ENCODE results near the gene ERLEC1.

DNA sequence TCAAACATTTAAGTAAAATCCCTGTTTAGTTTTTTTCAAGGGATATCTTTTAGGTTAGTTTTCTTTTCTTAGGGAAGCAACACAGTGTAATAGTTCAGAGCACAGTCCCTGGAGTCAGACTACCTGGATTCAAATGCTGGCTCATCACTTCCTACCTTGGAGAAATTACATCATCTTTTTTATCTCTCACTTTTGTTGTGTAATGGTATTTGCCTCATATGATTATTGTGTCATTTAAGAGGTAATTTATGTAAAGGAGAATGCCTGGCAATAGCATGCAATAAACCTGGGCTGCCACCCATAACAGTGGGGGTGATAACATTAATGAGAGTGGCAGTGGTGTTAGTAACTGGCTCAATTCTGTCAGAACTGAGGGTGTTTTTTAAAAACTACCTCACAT is 26.3 kb downstream of the ERLEC1 start:
- TF ChIP-seq, protein P1, sequence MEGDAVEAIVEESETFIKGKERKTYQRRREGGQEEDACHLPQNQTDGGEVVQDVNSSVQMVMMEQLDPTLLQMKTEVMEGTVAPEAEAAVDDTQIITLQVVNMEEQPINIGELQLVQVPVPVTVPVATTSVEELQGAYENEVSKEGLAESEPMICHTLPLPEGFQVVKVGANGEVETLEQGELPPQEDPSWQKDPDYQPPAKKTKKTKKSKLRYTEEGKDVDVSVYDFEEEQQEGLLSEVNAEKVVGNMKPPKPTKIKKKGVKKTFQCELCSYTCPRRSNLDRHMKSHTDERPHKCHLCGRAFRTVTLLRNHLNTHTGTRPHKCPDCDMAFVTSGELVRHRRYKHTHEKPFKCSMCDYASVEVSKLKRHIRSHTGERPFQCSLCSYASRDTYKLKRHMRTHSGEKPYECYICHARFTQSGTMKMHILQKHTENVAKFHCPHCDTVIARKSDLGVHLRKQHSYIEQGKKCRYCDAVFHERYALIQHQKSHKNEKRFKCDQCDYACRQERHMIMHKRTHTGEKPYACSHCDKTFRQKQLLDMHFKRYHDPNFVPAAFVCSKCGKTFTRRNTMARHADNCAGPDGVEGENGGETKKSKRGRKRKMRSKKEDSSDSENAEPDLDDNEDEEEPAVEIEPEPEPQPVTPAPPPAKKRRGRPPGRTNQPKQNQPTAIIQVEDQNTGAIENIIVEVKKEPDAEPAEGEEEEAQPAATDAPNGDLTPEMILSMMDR (IDR thresholded peaks at IDR 0.05; ENCODE audit: low read depth, low read length, missing input control) = no peak
- TF ChIP-seq, protein P2, sequence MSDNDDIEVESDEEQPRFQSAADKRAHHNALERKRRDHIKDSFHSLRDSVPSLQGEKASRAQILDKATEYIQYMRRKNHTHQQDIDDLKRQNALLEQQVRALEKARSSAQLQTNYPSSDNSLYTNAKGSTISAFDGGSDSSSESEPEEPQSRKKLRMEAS (IDR thresholded peaks at IDR 0.05) = no peak
- TF ChIP-seq TAF1 (conservative IDR thresholded peaks at IDR 0.05) (no peak), SP1 (IDR thresholded peaks at IDR 0.05) (no peak)
- TF ChIP-seq, protein P3, sequence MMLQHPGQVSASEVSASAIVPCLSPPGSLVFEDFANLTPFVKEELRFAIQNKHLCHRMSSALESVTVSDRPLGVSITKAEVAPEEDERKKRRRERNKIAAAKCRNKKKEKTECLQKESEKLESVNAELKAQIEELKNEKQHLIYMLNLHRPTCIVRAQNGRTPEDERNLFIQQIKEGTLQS (IDR thresholded peaks at IDR 0.05) = peak; percentile 66
- TF ChIP-seq, protein P4, sequence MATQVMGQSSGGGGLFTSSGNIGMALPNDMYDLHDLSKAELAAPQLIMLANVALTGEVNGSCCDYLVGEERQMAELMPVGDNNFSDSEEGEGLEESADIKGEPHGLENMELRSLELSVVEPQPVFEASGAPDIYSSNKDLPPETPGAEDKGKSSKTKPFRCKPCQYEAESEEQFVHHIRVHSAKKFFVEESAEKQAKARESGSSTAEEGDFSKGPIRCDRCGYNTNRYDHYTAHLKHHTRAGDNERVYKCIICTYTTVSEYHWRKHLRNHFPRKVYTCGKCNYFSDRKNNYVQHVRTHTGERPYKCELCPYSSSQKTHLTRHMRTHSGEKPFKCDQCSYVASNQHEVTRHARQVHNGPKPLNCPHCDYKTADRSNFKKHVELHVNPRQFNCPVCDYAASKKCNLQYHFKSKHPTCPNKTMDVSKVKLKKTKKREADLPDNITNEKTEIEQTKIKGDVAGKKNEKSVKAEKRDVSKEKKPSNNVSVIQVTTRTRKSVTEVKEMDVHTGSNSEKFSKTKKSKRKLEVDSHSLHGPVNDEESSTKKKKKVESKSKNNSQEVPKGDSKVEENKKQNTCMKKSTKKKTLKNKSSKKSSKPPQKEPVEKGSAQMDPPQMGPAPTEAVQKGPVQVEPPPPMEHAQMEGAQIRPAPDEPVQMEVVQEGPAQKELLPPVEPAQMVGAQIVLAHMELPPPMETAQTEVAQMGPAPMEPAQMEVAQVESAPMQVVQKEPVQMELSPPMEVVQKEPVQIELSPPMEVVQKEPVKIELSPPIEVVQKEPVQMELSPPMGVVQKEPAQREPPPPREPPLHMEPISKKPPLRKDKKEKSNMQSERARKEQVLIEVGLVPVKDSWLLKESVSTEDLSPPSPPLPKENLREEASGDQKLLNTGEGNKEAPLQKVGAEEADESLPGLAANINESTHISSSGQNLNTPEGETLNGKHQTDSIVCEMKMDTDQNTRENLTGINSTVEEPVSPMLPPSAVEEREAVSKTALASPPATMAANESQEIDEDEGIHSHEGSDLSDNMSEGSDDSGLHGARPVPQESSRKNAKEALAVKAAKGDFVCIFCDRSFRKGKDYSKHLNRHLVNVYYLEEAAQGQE (IDR thresholded peaks at IDR 0.05) = no peak

Data from liver (tissue), 3 donors.